GM23338 (cell line): ENCODE data around the gene DDX20. TPM values are rescaled to one million over a fixed set of nuclear protein-coding genes. Genes with fewer than 3 reads are reported as not detected.

Experiments
- ATAC-seq: fragments of 200-7000 bp; cut with Tn5 transposase; 3 replicates; pipeline ENCODE4 v1.9.1; 2020
- DNase-seq: peaks from one replicate; pipeline ENCODE4 v3.0.0-alpha.2; 2015; ENCODE audit warnings: low spot score
- H2AFZ ChIP-seq: fragments of 200-600 bp; sonication (generic); 2 replicates; pipeline ENCODE4 v1.8.0; 2016; ENCODE audit warnings: antibody characterized with exemption, mild to moderate bottlenecking, moderate library complexity
- H3F3A ChIP-seq: fragments of 200-600 bp; sonication (generic); replicated peaks from 2 replicates; pipeline ENCODE4 v1.8.0; 2017; ENCODE audit warnings: antibody characterized with exemption, mixed run types, low read depth
- H3K27ac ChIP-seq: fragments of 200-600 bp; sonication (generic); 2 replicates; pipeline ENCODE4 v1.6.1; 2016; ENCODE audit warnings: low read depth
- H3K27me3 ChIP-seq: fragments of 200-600 bp; sonication (generic); 2 replicates; pipeline ENCODE4 v1.8.0; 2016; ENCODE audit warnings: mild to moderate bottlenecking, mixed run types, moderate library complexity; ENCODE audit not compliant: insufficient read depth
- H3K36me3 ChIP-seq: fragments of 200-600 bp; sonication (generic); 2 replicates; pipeline ENCODE4 v1.8.0; 2016; ENCODE audit warnings: mild to moderate bottlenecking; ENCODE audit not compliant: insufficient read depth
- H3K4me1 ChIP-seq: fragments of 200-600 bp; sonication (generic); 2 replicates; pipeline ENCODE4 v1.8.0; 2016; ENCODE audit warnings: mild to moderate bottlenecking, moderate library complexity; ENCODE audit not compliant: insufficient read depth
- H3K4me2 ChIP-seq: fragments of 200-600 bp; sonication (generic); 2 replicates; pipeline ENCODE4 v1.7.1; 2017; ENCODE audit warnings: mixed run types
- H3K4me3 ChIP-seq: fragments of 200-600 bp; sonication (generic); 2 replicates; pipeline ENCODE4 v1.6.1; 2016; ENCODE audit warnings: mixed run types
- H3K79me2 ChIP-seq: fragments of 200-600 bp; sonication (generic); replicated peaks from 2 replicates; pipeline ENCODE4 v1.8.0; 2017; ENCODE audit warnings: mild to moderate bottlenecking; ENCODE audit not compliant: insufficient read depth
- H3K9me2 ChIP-seq: fragments of 200-600 bp; sonication (generic); 2 replicates; pipeline ENCODE4 v1.8.0; 2017; ENCODE audit not compliant: insufficient read depth
- H4K20me1 ChIP-seq: fragments of 200-600 bp; sonication (generic); replicated peaks from 2 replicates; pipeline ENCODE4 v1.8.0; 2017; ENCODE audit warnings: mild to moderate bottlenecking; ENCODE audit not compliant: insufficient read depth
- H3K27ac Mint-ChIP-seq: 2 replicates; pipeline ENCODE4 v1.8.0; 2020; ENCODE audit warnings: inconsistent platforms, mild to moderate bottlenecking, moderate library complexity, mixed read lengths
- H3K27me3 Mint-ChIP-seq: 3 replicates; pipeline ENCODE4 v1.8.0; 2022; ENCODE audit warnings: low read depth, mild to moderate bottlenecking, moderate library complexity, mixed read lengths, inconsistent platforms; ENCODE audit not compliant: insufficient read depth, poor library complexity
- H3K36me3 Mint-ChIP-seq: 3 replicates; pipeline ENCODE4 v1.8.0; 2021; ENCODE audit warnings: low read depth, mild to moderate bottlenecking, inconsistent platforms, moderate library complexity, mixed read lengths
- H3K4me1 Mint-ChIP-seq: 3 replicates; pipeline ENCODE4 v1.8.0; 2020; ENCODE audit warnings: mild to moderate bottlenecking, inconsistent platforms, mixed read lengths
- H3K4me3 Mint-ChIP-seq: 3 replicates; pipeline ENCODE4 v1.8.0; 2021; ENCODE audit warnings: moderate library complexity, mild to moderate bottlenecking, inconsistent platforms, mixed read lengths
- H3K9me3 Mint-ChIP-seq: 3 replicates; pipeline ENCODE4 v1.8.0; 2020; ENCODE audit warnings: moderate library complexity, mild to moderate bottlenecking, inconsistent platforms, mixed read lengths
- CREB1 ChIP-seq: fragments of 250-450 bp; sonication (Bioruptor Pico); IDR thresholded peaks from 2 replicates; pipeline ENCODE4 v1.5.0; 2020; ENCODE audit warnings: low read depth, mild to moderate bottlenecking, moderate library complexity
- EZH2 ChIP-seq: fragments of 200-600 bp; sonication (generic); IDR thresholded peaks from one replicate; pipeline ENCODE4 v1.8.0; 2017; ENCODE audit warnings: antibody characterized with exemption, mild to moderate bottlenecking, low read depth; ENCODE audit not compliant: unreplicated experiment
- NANOG ChIP-seq: IDR thresholded peaks from 2 replicates; pipeline ENCODE4 v1.6.1; 2016; ENCODE audit warnings: antibody characterized with exemption, borderline replicate concordance
- POLR2AphosphoS5 ChIP-seq: IDR thresholded peaks from 2 replicates; pipeline ENCODE4 v1.6.1; 2016; ENCODE audit warnings: antibody characterized with exemption, low read depth
- STAT1 ChIP-seq: IDR thresholded peaks from one replicate; pipeline ENCODE4 v1.6.1; 2016; ENCODE audit warnings: antibody characterized with exemption; ENCODE audit not compliant: unreplicated experiment
- ZNF331 ChIP-seq: fragments of 250-450 bp; sonication (Bioruptor Pico); IDR thresholded peaks from 2 replicates; pipeline ENCODE4 v1.5.0; 2020; ENCODE audit warnings: low read depth, mild to moderate bottlenecking, moderate library complexity
- polyA plus RNA-seq: library from polyadenylated mRNA; unstranded; fragments of >200 nt; fragmentation: Nextera tagmentation; extraction: Ambion mirVana; gene quantifications from 2 replicates; pipeline ENCODE4 v1.2.1, GENCODE V29; 2016
- total RNA-seq: library from RNA; depleted of rRNA; stranded (reverse); fragments of >200 nt; shearing (Covaris generic); gene quantifications from 2 replicates; pipeline ENCODE4 v1.2.3, GENCODE V29; 2014
- TF ChIP-seq, protein P1 (sequence below): fragments of 250-450 bp; sonication (Bioruptor Pico); IDR thresholded peaks from 2 replicates; pipeline ENCODE4 v1.5.0; 2020; ENCODE audit warnings: mild to moderate bottlenecking, moderate library complexity

DDX20 gene
- total and polyA plus RNA-seq, 2 experiments from 2014 or later = 11.9 to 54.4 TPM

- Histone ChIP-seq H3K27ac (0 out of 2 replicates have a peak overlapping the region, but pooled peaks have one; percentile 45), H3K4me3 (no peak overlapping the region), H3K36me3 (no peaks in the 10 kb centered on the region), H2AFZ (no peak overlapping the region), H3K4me2 (peak overlapping the region; percentile 42), H3K4me1 (peaks cover 43% of the 10 kb centered on the region), H3K79me2 (no peaks in the 10 kb centered on the region), H3K27me3 (no peaks in the 10 kb centered on the region), H3K9me2 (peaks cover 6% of the 10 kb centered on the region; the same call in 1 of the 2 replicates), H4K20me1 (no peaks in the 10 kb centered on the region), H3F3A (no peaks in the 10 kb centered on the region; the same call in 1 of the 2 replicates)
- peaks cover 48% of the 10 kb centered on the region for H3K4me1 Mint-ChIP-seq
- no peaks in the 10 kb centered on the region; the same call in 2 of the 3 replicates for H3K9me3 Mint-ChIP-seq
- peaks cover 11% of the 10 kb centered on the region for H3K27me3 Mint-ChIP-seq
- TF ChIP-seq NANOG (no peak; the same call in 1 of the 2 replicates), POLR2AphosphoS5 (peak; percentile 25)
- H3K36me3 Mint-ChIP-seq = no peaks in the 10 kb centered on the region
- H3K27ac Mint-ChIP-seq = peak overlapping the region; percentile 28
- ATAC-seq (peak; percentile 27), DNase-seq (peak; percentile 39)
- H3K4me3 Mint-ChIP-seq = no peak overlapping the region; the same call in 2 of the 3 replicates
These were observed 34.5 kb upstream of the DDX20 start for GRCh38 chr1:111720977-111721786.

DNA sequence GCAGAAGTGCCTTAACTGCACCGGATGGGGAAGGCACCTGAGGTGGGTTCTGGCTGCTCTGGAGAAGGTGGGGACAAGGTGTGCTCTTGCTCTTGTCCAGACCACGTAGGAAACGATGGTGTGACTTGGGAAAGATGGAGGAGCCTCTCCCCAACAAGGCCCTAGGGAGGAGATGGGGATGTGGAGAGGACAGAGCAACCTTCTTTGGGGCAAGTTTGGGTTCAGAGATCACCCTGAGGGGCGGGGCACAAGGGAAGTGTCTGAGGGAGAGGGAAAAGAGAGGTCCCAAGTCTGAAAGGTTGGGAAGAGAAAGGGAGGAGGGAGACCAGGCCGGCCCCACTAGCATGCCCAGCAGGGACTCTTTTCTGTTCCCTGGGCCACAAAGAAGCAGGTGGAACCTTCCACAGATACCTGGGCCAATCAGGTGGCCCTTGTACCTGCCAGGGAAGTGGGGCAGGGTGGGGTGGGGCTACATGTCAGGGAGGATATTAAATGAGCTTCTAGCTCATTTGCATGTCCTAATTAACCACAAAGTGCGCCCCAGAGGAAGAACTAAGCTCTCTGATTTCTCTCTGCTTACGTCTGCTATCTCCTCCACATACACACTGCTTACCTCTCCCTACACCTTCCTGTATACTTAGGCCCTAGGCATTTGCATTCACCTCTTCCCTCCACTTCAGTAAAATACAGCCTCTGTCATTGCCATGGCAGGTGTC is 32.5 kb upstream of the DDX20 start:
- no peak for TF ChIP-seq EZH2
- no peak for TF ChIP-seq CREB1
- peaks cover 2% of the 10 kb centered on the region; the same call in 1 of the 3 replicates for H3K36me3 Mint-ChIP-seq
- Histone ChIP-seq H3K79me2 (no peaks in the 10 kb centered on the region; the same call in 1 of the 2 replicates), H3K9me2 (peaks cover 6% of the 10 kb centered on the region; the same call in 1 of the 2 replicates), H3K4me3 (no peak overlapping the region), H3F3A (no peaks in the 10 kb centered on the region; the same call in 1 of the 2 replicates), H3K27me3 (no peaks in the 10 kb centered on the region), H3K4me1 (peaks cover 43% of the 10 kb centered on the region), H3K4me2 (no peak overlapping the region), H3K27ac (no peak overlapping the region), H2AFZ (no peak overlapping the region), H4K20me1 (peaks cover 3% of the 10 kb centered on the region; the same call in 1 of the 2 replicates), H3K36me3 (no peaks in the 10 kb centered on the region)
- peaks cover 51% of the 10 kb centered on the region for H3K4me1 Mint-ChIP-seq
- DNase-seq (no peak), ATAC-seq (no peak)
- H3K27ac Mint-ChIP-seq = no peak overlapping the region
- H3K4me3 Mint-ChIP-seq = no peak overlapping the region
- no peaks in the 10 kb centered on the region for H3K9me3 Mint-ChIP-seq
- peaks cover 8% of the 10 kb centered on the region for H3K27me3 Mint-ChIP-seq

- Histone ChIP-seq H3K27ac (no peak overlapping the region), H3K9me2 (peaks cover 6% of the 10 kb centered on the region; the same call in 1 of the 2 replicates), H3K4me3 (no peak overlapping the region), H3F3A (no peaks in the 10 kb centered on the region; the same call in 1 of the 2 replicates), H3K4me2 (no peak overlapping the region), H3K4me1 (peaks cover 43% of the 10 kb centered on the region), H3K79me2 (peaks cover 2% of the 10 kb centered on the region; the same call in 1 of the 2 replicates), H2AFZ (no peak overlapping the region), H3K27me3 (no peaks in the 10 kb centered on the region), H3K36me3 (no peaks in the 10 kb centered on the region), H4K20me1 (peaks cover 5% of the 10 kb centered on the region; the same call in 1 of the 2 replicates)
- Mint-ChIP-seq H3K4me3 (no peak overlapping the region), H3K27me3 (peaks cover 8% of the 10 kb centered on the region), H3K9me3 (no peaks in the 10 kb centered on the region), H3K36me3 (peaks cover 2% of the 10 kb centered on the region; the same call in 1 of the 3 replicates), H3K4me1 (peaks cover 51% of the 10 kb centered on the region), H3K27ac (no peak overlapping the region)
- no peak for DNase-seq
- no peak for ATAC-seq
- no peak for TF ChIP-seq POLR2AphosphoS5
- TF ChIP-seq ZNF331 (CRISPR knock-in tag) = no peak
- TF ChIP-seq CREB1 = no peak
- TF ChIP-seq, protein P1, sequence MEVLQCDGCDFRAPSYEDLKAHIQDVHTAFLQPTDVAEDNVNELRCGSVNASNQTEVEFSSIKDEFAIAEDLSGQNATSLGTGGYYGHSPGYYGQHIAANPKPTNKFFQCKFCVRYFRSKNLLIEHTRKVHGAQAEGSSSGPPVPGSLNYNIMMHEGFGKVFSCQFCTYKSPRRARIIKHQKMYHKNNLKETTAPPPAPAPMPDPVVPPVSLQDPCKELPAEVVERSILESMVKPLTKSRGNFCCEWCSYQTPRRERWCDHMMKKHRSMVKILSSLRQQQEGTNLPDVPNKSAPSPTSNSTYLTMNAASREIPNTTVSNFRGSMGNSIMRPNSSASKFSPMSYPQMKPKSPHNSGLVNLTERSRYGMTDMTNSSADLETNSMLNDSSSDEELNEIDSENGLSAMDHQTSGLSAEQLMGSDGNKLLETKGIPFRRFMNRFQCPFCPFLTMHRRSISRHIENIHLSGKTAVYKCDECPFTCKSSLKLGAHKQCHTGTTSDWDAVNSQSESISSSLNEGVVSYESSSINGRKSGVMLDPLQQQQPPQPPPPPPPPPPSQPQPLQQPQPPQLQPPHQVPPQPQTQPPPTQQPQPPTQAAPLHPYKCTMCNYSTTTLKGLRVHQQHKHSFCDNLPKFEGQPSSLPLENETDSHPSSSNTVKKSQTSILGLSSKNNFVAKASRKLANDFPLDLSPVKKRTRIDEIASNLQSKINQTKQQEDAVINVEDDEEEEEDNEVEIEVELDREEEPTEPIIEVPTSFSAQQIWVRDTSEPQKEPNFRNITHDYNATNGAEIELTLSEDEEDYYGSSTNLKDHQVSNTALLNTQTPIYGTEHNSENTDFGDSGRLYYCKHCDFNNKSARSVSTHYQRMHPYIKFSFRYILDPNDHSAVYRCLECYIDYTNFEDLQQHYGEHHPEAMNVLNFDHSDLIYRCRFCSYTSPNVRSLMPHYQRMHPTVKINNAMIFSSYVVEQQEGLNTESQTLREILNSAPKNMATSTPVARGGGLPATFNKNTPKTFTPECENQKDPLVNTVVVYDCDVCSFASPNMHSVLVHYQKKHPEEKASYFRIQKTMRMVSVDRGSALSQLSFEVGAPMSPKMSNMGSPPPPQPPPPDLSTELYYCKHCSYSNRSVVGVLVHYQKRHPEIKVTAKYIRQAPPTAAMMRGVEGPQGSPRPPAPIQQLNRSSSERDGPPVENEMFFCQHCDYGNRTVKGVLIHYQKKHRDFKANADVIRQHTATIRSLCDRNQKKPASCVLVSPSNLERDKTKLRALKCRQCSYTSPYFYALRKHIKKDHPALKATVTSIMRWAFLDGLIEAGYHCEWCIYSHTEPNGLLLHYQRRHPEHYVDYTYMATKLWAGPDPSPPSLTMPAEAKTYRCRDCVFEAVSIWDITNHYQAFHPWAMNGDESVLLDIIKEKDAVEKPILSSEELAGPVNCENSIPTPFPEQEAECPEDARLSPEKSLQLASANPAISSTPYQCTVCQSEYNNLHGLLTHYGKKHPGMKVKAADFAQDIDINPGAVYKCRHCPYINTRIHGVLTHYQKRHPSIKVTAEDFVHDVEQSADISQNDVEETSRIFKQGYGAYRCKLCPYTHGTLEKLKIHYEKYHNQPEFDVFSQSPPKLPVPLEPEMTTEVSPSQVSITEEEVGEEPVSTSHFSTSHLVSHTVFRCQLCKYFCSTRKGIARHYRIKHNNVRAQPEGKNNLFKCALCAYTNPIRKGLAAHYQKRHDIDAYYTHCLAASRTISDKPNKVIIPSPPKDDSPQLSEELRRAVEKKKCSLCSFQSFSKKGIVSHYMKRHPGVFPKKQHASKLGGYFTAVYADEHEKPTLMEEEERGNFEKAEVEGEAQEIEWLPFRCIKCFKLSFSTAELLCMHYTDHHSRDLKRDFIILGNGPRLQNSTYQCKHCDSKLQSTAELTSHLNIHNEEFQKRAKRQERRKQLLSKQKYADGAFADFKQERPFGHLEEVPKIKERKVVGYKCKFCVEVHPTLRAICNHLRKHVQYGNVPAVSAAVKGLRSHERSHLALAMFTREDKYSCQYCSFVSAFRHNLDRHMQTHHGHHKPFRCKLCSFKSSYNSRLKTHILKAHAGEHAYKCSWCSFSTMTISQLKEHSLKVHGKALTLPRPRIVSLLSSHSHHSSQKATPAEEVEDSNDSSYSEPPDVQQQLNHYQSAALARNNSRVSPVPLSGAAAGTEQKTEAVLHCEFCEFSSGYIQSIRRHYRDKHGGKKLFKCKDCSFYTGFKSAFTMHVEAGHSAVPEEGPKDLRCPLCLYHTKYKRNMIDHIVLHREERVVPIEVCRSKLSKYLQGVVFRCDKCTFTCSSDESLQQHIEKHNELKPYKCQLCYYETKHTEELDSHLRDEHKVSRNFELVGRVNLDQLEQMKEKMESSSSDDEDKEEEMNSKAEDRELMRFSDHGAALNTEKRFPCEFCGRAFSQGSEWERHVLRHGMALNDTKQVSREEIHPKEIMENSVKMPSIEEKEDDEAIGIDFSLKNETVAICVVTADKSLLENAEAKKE (CRISPR knock-in tag) = no peak
- TF ChIP-seq STAT1 = no peak
These were observed 31.8 kb upstream of the DDX20 start for GRCh38 chr1:111723871-111724270.
